OCI-M2 (cell line): Measurements from ENCODE around the gene ABCC12.
"Not testable (repeated sequence)": the region's sequence is repeated elsewhere in the genome, so short reads cannot be mapped to it uniquely, and the experiment has no call there.

ENCODE experiments used
- DNase-seq: peaks from one replicate; lab custom pipeline; 2025; ENCODE audit not compliant: unreplicated experiment; lab: John Stamatoyannopoulos, UW

The ABCC12 gene

DNA sequence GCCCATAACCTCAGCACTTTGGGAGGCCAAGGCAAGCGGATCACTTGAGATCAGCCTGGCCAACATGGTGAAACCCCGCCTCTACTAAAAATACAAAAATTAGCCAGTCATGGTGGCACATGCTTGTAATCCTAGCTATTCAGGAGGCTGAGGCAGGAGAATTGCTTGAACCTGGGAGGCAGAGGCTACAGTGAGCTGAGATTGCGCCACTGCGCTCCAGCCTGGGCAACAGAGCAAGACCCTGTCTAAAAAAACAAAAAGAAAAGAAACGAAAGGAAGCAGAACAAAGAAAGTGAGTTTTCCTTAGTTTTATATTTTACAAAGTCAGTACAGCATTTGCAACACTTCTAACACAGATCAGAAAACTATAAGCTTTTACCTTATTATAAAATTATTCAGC, 10.8 kb upstream of the ABCC12 start:
- DNase-seq, result not testable (repeated sequence)

DNA sequence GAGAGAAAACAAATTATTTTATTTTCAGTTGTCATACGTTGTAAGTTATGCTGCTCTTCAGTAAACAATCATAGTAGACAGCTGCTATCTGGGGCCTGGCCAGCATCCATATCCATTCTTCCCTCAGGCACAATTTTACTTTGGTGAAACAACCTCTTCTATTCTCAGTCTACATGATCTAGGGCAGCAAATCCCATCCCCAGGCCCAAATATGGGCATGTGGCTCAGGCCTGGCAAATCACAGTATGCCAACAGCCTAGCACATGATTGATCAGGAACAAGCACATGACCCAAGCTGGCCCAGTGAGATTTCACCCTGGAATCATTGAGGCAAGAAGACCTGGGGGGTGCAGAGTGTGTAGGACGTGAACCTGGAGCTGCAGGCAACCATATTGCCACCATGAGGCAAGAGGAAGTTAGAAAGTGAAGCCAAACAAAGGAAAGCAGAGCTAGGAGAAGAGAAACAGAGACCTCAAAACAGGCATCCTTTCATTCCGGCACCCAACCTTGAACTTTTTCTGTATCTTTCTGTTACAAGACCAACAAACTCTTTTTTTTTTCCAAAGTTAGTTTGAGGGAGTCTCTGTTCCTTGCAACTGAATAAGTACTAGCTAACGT, 10.3 kb upstream of the ABCC12 start:
- no peak for DNase-seq

DNA sequence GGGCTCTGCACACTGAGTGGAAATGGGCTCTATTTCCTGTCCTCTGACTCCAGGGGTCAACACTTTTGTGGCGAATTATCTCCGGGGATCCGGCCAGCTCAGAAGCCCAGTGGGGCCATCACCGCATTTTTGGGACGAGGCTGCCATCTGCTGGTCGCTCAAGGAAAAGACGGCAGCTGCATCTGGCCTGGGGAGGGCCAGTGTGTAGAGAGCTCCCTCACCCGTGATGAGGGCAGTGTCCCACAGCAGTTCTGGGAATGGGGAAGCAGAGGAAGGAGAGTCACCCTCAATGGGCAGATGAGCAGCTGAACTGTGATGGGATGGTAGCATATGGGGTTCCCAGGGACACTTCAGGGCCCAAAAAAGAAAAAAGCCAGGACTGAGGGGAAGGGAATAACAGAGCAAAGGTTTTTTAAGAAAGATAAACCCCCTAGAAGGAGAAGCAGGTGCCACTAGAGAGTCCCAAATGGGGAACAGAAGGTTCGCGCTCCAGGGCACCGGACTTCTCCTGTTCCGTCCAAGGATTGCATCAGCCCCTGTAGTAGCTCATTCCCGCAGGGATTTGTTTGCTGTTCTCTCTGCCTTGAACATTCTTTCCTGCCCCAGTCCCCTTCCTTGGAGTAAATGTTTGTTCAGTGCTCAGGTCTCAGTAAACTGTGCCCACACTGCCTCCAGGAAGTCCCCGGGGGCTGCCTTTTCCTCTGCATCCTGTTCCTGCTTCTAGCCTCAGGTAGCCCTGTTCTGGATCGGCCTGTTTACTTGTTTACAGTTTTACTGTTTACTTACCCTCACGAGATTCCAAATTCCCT, 9.3 kb upstream of the ABCC12 start:
- no peak for DNase-seq

DNA sequence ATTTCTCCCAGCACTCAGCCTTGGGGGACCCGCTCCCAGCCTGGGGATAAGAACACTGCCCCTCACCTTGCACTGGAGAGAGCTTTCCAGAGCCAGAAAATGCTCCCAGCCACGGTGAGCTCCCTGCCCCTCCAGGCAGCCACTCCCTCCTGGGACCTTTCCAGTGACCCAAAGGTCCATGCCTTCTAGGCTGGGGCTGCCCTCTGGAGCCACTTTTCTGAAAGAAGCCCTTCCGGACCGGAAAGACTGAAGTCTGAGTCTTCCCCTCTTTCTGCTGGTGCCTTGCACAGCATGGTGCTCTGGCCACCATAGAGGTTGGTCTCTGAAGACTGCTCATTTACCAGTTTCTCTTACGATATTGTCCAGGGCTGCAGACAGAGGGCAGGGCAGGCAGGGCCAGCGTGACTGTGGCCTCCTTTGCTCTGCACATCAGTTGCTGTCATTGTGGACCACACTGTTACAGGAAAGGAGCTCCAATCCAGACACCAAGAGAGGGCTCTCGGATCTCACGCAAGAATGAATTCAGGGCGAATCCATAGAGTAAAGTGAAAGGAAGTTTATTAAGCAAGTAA, 7.1 kb upstream of the ABCC12 start:
- DNase-seq, result no peak

DNA sequence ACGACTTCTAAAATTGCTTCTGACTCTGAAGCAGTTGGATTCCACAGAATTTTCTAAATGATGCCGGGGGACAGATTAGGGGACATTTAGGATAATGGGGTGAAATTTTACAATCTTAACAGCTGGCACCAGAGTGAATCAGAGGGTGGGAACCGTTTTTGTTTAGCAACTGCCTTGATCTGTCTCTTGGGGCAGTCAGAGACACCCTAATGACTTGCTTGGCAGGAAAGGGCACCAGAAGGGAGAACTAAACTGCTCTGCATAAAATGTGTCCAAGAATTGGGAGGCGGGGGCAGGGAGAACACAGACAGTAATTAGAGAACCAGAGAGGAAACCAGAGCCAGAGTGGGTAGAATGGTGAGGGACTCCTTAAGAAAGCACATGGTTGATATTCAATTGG, 6.1 kb upstream of the ABCC12 start:
- no peak for DNase-seq

DNA sequence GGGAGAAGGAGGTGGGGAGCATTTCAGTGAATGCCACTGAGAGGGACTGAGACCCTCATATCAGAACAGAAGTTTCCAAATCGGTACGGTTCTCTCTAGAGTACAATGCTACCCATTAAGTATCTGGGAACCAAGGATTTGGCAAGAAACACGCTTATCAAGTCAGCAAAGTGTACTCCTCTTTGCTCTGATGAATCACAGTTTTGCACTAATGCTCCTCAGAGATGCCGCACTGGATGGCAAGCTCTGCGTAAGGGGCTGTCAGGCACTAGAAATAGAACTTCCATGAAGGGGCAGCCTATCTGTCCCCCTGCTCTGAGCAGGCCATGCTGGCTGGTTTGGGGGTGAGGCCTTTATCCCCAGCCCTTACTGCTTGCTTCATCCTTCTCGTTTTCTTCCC, 4.8 kb upstream of the ABCC12 start:
- no peak for DNase-seq

DNA sequence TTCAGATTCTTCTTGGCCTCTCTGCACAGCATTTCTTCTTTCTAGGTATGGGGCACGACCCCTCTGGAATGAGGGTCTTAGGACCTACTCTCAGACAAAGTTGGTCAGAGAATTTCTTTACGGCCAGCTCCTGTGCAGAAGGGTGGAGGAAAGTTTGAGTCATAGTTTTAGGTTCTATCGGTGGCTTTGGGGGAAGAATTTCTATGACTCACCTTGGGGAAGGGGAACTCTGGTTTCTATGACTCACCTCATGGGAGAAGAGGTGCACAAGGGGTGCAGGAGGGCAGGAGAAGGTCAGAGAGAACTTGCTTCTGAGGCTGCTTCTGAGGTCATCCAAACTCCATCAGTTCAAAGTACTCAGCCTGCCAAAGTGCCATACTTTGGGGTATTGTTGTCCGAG, 2.5 kb upstream of the ABCC12 start:
- no peak for DNase-seq

DNA sequence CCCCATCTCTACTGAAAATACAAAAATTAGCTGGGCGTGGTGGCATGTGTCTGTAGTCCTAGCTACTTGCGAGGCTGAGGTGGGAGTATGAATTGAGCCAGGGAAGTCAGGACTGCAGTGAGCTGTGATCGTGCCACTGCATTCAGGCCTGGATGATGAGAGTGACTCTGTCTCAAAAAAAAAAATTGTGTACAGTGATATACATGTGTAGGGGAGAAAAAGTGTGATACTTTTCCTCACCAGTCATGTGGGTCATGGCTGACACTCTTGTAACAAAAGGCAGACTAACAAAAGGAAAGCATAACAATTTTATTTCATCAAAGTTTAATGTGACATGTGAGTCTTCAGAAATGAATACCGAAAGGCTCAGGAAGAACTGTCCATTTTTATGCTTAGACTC, 2.0 kb upstream of the ABCC12 start:
- DNase-seq, result no peak

DNA sequence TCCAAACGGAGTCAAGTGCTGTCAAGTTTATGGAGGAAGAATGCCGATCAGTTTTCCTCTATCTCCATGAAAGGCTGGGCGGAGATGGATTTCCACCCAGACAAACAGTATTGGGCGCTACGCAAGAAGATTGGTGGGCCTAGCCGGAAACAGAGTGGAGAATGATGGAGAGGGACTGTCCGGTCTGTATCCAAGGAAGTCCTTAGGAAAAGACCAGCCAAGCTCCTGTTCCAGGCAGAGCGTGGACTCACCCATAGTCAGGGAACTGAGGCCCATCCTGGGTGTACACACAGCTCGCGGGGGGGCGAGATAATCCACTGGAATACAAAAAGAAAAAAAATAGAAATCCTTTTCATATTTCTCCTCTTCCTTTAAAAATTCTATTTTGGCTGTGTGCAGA, 1.5 kb upstream of the ABCC12 start:
- DNase-seq, result no peak

DNA sequence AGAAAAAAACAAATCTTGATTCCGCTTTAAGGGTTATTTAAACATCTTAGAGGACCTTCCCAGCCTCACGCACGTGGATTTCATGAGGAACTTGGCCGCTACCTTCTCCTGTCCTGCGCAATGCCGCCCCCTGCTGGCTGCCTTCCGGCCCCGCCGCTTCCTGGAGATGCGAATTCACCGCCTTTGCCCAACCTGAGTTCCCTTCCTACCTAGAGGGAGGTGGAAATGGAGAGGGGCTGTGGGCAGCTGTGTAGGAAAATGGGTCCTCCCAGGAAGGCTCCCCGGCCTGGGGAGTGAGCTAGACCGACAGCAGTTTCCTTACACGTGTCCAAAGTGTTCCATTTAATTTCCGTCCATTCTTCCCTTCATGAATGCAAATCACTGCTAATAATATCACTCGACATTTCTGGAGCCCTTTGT, 1.0 kb upstream of the ABCC12 start:
- no peak for DNase-seq

DNA sequence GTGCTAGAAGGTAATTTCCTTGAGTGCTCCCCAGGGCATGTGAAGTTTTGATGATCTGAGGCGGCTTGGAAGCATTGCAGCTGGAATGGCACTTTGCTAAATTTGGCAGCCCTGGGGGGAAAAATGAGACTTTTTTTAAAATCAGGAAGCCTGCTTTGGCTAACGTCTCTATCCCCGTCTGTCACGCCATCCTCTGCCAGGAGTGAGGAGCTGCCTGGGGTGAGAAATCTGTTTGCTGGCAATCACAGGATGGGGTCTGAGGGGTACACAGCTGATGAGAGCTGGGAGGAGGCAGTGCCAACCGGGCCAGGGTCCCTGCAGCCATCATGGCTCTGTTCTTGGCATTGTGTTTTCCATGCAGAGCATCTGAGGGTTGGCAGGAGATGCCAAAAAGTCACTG, 2.0 kb downstream of the ABCC12 start:
- no peak for DNase-seq

DNA sequence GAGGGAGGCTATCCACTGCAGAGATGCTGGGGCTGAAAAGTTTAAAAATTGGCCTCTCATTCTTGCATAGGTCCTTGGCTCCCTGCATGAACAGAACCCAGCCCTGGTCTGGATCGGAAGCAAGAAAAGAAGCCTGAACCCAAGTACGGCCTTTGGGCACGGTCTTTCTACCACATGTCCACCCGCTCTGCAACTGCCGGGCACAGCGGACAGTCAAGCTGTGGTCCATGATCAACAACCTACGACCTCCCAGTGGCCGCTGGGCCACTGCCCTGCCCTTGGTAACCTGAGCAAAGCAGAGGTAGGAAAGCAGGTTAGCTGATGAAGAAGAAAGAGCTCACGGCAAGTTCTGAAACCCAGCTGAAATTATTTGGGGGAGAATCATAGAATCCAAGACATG, 3.6 kb downstream of the ABCC12 start:
- DNase-seq, result no peak

DNA sequence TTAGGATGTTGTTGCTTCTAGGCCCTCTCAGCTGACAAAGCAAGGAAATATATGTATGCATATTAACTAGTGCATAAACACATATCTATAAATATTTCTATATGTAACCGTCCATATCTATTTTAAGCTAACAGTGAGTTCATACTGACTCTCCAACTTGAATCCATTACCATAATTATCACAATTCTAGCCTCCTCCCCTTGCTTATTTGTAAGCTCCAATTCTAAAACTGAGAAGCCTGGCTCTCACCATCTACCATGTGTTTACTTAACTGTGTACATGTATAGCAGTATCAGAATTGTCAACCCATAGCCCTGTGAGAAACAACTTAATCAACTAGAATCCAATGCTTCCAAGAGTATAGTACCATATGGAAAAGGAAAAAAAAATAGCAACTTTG, 5.1 kb downstream of the ABCC12 start:
- no peak for DNase-seq

DNA sequence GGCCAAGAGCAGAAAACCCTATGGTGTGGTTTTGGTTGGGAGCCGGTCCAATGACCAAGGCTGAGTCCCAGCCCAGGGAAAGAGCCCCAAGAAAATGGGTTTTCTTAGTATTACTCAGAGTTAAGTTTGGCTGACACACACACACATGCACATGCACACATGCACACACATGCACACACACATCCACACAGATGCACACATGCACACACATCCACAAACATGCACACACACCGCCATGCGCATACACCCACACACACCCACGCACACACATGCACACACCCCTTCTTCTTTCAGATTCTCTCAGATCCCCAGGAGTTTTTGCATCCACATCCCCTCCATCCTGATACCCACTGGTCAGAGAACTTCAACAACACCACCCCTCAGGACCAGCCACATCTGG, 9.1 kb downstream of the ABCC12 start:
- DNase-seq, result no peak

DNA sequence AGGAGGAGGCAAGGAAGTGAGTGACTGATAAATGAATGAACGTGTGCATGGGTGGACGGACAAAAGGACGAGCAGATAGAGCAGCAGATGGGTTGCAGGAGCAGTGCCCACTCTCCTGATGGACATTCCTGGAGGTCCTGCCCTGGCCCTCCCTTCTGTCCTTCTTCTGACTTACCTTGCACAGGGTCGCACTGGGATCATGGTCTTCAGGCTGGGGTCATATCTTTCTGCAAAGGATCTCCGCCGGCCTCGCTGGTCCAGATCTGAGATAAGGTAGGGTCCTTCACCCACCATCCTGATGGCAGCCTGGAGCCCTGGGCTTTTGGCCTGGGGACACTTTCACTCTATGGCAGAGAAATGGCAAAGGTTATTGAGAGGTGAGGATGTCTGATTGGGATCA, 9.7 kb downstream of the ABCC12 start:
- no peak for DNase-seq

DNA sequence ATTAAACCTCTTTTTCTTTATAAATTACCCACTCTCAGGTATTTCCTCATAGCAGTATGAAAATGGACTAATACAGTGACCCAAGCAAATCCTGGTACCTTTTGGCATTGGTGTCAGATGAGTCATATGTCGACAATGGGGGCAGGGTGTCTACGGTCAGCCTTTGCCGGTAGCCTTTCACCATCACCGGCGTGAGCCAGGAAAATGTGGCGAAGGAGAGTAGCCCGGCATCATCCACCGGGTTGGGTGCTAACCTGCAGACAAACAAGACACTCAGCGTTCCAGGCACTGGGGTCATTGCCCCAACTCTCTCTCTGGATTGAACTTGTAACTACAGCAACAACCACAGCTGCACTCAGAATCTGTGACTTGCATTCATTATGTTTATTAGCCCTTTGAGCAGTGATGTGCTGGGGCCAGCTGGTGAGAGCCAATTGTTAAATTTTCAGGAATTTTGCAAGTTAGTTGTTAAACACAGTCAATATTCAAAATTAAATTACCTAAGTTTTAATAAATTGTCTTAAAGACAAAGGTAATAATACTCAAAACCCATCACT, 11.9 kb downstream of the ABCC12 start:
- no peak for DNase-seq

DNA sequence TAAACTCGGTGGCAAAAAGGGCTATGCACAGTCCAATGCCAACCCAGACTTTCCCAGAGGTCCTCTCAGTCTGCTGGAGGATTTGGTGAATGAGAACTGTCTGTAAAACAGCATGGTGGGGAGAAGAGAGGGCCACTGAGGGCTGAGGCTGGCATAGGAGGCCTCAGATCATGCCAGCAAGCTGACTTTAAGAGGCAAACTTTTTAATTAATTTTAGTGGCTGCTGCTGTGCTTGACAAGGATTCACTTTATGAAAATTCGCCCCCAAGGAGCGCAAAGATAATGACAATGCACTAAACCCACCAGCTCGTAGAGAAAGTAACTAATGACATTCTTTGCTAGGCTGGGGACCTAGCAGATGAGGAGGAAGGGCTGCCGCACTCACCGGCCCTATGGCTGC, 15.0 kb downstream of the ABCC12 start:
- no peak for DNase-seq

DNA sequence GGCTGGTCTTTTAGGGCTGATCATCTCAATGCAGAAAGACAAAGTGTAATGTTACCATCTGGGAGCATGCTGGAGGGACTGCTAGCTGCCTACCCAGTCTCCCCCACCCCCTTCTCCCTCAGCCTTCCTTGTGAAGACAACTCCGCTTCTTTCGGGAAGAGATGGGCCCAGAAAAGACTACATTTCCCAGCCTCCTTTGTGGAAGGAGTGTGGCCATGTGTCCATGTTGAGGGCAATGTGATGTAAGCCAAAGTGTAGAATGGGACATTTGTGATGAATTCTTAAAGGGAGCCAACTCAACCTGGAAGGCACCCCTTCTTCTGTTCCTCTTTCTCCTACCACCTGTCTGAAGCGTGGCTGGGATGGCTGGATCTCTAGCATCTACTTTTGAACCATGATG, 16.3 kb downstream of the ABCC12 start:
- no peak for DNase-seq

DNA sequence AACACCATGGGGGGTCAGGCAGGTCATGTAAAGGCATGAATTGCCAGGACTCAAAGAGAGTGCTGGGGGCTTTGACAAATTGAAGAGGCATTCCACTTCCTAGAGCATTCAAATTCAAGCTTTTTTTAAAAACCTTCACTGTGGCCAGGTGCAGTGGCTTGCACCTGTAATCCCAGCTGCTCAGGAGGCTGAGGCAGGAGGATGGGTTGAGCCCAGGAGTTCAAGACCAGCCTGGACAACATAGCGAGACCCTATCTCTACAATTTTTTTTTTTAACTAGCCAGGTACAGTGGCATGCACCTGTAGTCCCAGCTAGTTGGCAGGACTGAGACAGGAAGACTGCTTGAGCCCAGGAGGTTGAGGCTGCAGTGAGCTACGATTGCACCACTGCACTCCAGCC, 17.2 kb downstream of the ABCC12 start:
- no peak for DNase-seq

DNA sequence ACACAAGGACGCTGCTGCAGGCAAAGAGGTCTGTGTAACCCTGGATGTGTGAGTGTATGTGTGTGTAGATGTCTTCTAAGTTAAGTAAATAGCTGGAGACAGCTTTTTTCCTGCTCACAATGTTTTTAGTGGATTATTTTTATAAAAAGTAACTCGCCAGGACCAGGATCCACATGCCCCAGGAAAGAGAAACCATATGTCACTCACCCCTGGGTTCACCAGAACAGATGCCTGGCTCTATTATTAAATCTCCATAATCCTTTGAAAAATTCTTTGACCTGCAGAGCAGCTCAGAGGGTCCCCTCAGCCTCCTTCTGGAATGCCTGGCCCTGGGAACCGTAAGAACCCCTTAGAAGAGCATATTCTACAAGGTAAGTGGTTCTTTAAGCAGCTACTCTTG, 18.0 kb downstream of the ABCC12 start:
- no peak for DNase-seq

DNA sequence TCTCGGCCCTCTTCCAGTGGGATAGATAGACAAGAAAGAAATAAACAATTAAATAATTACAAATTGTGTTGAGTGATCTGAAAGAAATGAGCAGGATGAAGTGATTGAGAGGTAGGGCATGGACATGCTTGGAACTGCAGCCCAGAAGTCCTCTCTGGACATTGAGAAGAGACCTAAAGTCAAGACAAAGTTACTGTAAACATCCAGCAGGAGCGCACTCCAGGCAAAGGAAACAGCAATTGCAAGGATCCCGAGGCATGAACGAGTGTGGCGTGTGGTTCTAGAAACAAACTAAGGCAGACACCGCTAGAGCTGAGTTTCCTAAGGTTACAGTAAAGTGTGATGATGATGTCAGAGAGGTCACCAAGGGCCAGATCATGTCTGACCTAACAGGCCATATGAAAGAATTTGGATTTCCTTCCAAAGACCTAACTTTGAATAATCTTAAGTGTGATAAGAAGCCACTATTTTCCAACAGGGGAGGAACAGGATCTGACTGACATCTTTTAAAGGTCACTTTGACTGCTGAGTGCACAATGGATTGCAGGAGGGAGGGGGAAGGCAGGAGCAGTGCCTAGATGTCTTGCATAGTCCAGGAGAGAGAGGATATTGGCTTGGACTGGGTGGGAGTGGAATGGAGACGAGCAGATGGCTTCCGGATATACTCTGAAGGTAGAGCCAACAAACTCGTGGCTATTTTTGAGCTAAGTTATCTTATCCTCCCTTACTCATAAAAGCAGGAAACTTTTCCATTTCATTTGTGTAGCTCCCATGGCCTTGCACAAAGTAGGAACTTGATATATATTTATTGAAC, 19.0 kb downstream of the ABCC12 start:
- DNase-seq, result no peak
